ENCODE results near the gene ETS1. TPM values are rescaled to one million over a fixed set of nuclear protein-coding genes. Genes with fewer than 3 reads are reported as not detected.

ETS1 gene
- total RNA-seq, 1 experiment from 2014 or later, result 66.4 TPM

GRCh38 chr11:128512474-128512996 lies 74.8 kb downstream of the ETS1 start:
- DNase-seq (ENCODE audit: low read depth, low spot score) (no peak), ATAC-seq (no peak)
- ChIA-PET CTCF (no interaction called here), POLR2A (no interaction called here)
- H3K27me3 ChIP-seq (ENCODE audit: control insufficient read depth, insufficient read depth, low read length), result no peaks in the 10 kb centered on the region
- no peaks in the 10 kb centered on the region for H3K36me3 ChIP-seq (ENCODE audit: control insufficient read depth, insufficient read depth, low read length)
- TF ChIP-seq TCF7L2 (IDR thresholded peaks at IDR 0.05; ENCODE audit: low read depth, low read length), result no peak
- no peak for TF ChIP-seq CTCF (IDR thresholded peaks at IDR 0.05)
- no peak for TF ChIP-seq POLR2AphosphoS5 (IDR thresholded peaks at IDR 0.05; ENCODE audit: low read depth, low read length)
- TF ChIP-seq SIN3A (IDR thresholded peaks at IDR 0.05; ENCODE audit: borderline replicate concordance, insufficient read depth, low read depth, low read length), result no peak
- no peak for TF ChIP-seq REST (IDR thresholded peaks at IDR 0.05; ENCODE audit: insufficient read depth in 1 of 2, low read depth in 2 of 2, low read length in 1 of 2)
- in situ Hi-C loops (cut with HindIII; ENCODE audit: low pct_unique_long_range_greater_than_20kb, low sequenced_read_pairs), result no loop called here
- no peak overlapping the region for H3K4me3 ChIP-seq (ENCODE audit: low read depth in 2 of 2, low read length in 2 of 2)
- H3K4me1 ChIP-seq (ENCODE audit: control insufficient read depth, insufficient read depth, low read length), result peaks cover 93% of the 10 kb centered on the region
- no TSS peak for BruUV-seq (replicated peaks)
- H3K9me3 ChIP-seq (ENCODE audit: control insufficient read depth, insufficient read depth, low read depth, low read length), result no peaks in the 10 kb centered on the region
- peak overlapping the region; percentile 96 for H3K27ac ChIP-seq (ENCODE audit: low read length)
- intact Hi-C loops (cut with micrococcal nuclease; ENCODE audit: unreplicated experiment), result no loop called here

- no peak for DNase-seq (ENCODE audit: low read depth, low spot score)
- Histone ChIP-seq H3K9me3 (ENCODE audit: control insufficient read depth, insufficient read depth, low read depth, low read length) (no peaks in the 10 kb centered on the region), H3K27me3 (ENCODE audit: control insufficient read depth, insufficient read depth, low read length) (no peaks in the 10 kb centered on the region), H3K36me3 (ENCODE audit: control insufficient read depth, insufficient read depth, low read length) (no peaks in the 10 kb centered on the region), H3K4me3 (ENCODE audit: low read depth in 2 of 2, low read length in 2 of 2) (no peak overlapping the region), H3K27ac (ENCODE audit: low read length) (peak overlapping the region; percentile 96), H3K4me1 (ENCODE audit: control insufficient read depth, insufficient read depth, low read length) (peaks cover 93% of the 10 kb centered on the region)
- BruUV-seq (replicated peaks), result no TSS peak
- POLR2A ChIA-PET, result no interaction called here
- intact Hi-C loops (cut with micrococcal nuclease; ENCODE audit: unreplicated experiment), result no loop called here
- in situ Hi-C loops (cut with HindIII; ENCODE audit: low pct_unique_long_range_greater_than_20kb, low sequenced_read_pairs), result no loop called here
- ATAC-seq, result no peak
- CTCF ChIA-PET, result no interaction called here
- TF ChIP-seq REST (IDR thresholded peaks at IDR 0.05; ENCODE audit: insufficient read depth in 1 of 2, low read depth in 2 of 2, low read length in 1 of 2) (no peak), POLR2AphosphoS5 (IDR thresholded peaks at IDR 0.05; ENCODE audit: low read depth, low read length) (no peak), CTCF (IDR thresholded peaks at IDR 0.05) (no peak), SIN3A (IDR thresholded peaks at IDR 0.05; ENCODE audit: borderline replicate concordance, insufficient read depth, low read depth, low read length) (no peak), TCF7L2 (IDR thresholded peaks at IDR 0.05; ENCODE audit: low read depth, low read length) (no peak)
These were observed 75.6 kb downstream of the ETS1 start for GRCh38 chr11:128511712-128512111.
